Right lobe of liver (tissue), 6 donors: Measurements from ENCODE around the gene SSUH2. TPM values are rescaled to one million over a fixed set of nuclear protein-coding genes. Genes with fewer than 3 reads are reported as not detected.

Source experiments
- ATAC-seq, 4 donors: fragments of 200-7000 bp; cut with Tn5 transposase; one replicate each; pipeline ENCODE4 v1.9.1; 2020; ENCODE audit warnings: mild to moderate bottlenecking in 4 of 4, moderate library complexity in 4 of 4
- DNase-seq, 3 donors: peaks; one replicate each; pipeline ENCODE4 v3.0.0-alpha.2; 2020
- H3K27ac ChIP-seq, 3 donors: fragments of 200-600 bp; one replicate each; pipeline ENCODE4 v1.8.0; 2022
- H3K27me3 ChIP-seq, 2 donors: fragments of 200-600 bp; one replicate each; pipeline ENCODE4 v1.8.0; 2022
- H3K36me3 ChIP-seq, 4 donors: fragments of 200-600 bp; sonication (generic) in 1 of 4; one replicate each; pipeline versions ENCODE4 v1.5.1 to v1.8.0; 2017 to 2022; ENCODE audit warnings: control low read depth in 1 of 4
- H3K4me1 ChIP-seq, 4 donors: fragments of 200-600 bp; sonication (generic) in 1 of 4; one replicate each; pipeline versions ENCODE4 v1.5.1 to v1.8.0; 2017 to 2022; ENCODE audit warnings: control low read depth in 1 of 4
- H3K4me3 ChIP-seq, 3 donors: fragments of 200-600 bp; one replicate each; pipeline ENCODE4 v1.8.0; 2022
- H3K9me3 ChIP-seq, 4 donors: fragments of 200-600 bp; sonication (generic) in 1 of 4; one replicate each; pipeline versions ENCODE4 v1.5.1 to v1.8.0; 2017 to 2022; ENCODE audit warnings: control low read depth in 1 of 4
- POLR2A ChIP-seq: fragments of 450-650 bp; IDR thresholded peaks from one replicate; pipeline ENCODE4 v1.6.1; 2017; ENCODE audit warnings: antibody characterized with exemption, mild to moderate bottlenecking
- WGBS: methylation state at CpG from one replicate; pipeline ENCODE4 v1.1.6; 2018; ENCODE audit warnings: low coverage, low lambda C conversion rate; ENCODE audit not compliant: insufficient coverage; ENCODE audit errors: missing lambda C conversion rate; 5-methylcytosine and 5-hydroxymethylcytosine counted together
- intact Hi-C, 2 donors: fragments of 100-400 bp; cut with DNase I; formaldehyde crosslinking; loops; one replicate each; pipeline versions ENCODE4 v1.11.2 to v1.14.1; 2022
- total RNA-seq, 6 experiments: library from RNA; depleted of rRNA in 2 of 6; stranded (reverse); fragments of >200 nt in 2 of 6; fragmentation: NEBNext Ultra II Directional in 3 of 6; extraction: Animal tissue kit (Norgen Biotek cat#: 25700) in 3 of 6; gene quantifications; one replicate each; pipeline versions ENCODE4 v1.1.0 to v1.2.4, GENCODE V29; 2016 to 2023
- TF ChIP-seq, protein P1 (sequence below), 4 donors: fragments of 200-600 bp in 3 of 4; fragments of 450-650 bp in 1 of 4; IDR thresholded peaks; one replicate each; pipeline versions ENCODE4 v1.5.1 to v1.8.0; 2016 to 2022; ENCODE audit warnings: antibody characterized with exemption in 4 of 4, mild to moderate bottlenecking in 2 of 4
- donor health status: DM: no; HTN: yes; CAD: no.
- donor health status: DM: no; HTN: no; CAD: no.
- donor health status: DM: no; HTN: no; CAD: no.
- donor health status: DM: no; HTN: yes; CAD: no.
- donor health status: DM: no; HTN: yes; CAD: no.

Gene SSUH2
- total RNA-seq, 6 experiments from 2014 or later, result 0.09 to 2.0 (median 1.1) TPM; not detected in 1

DNA sequence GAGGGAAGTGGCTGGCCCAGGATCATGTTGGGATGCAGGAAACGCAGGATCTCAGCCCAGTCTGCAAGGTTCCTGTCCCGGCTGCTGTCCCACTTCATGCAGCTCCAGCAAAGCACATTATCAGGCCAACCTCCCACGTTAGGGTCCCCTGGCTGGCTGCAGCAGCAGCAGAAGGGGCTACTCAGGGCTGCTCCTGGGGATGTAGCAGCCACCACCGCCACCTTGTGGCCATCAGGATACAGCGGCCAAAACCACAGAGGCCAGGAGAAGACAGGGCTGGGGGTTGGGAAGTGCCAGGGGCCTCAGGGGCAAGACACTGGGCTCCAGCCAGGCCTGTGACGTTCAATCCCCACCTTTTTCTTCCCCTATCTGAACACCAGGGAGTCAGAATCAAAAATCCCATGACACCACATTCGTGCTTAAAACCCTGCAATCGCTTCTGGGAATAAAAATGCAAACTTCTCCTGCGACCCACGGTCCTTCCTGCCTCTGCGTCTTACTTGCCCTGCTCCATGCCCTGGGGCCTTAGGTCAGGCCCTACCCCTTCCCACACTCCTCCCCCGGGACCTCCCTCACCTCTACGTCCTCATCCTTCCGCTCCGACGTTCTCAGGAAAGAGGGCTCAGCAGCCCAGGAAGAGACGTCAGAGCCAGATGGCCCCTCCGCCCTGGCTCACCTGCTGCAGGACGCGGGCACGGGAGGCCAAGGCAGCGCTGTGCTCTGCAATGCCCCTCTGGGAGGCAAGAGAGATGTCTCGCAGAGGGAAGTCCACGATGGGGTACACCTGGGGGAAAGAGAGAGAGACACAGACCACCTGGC is 21.5 kb downstream of the SSUH2 start:
- Histone ChIP-seq H3K36me3 (no peaks in the 10 kb centered on the region), H3K27me3 (no peaks in the 10 kb centered on the region), H3K9me3 (no peaks in the 10 kb centered on the region), H3K4me3 (no peak overlapping the region), H3K27ac (no peak overlapping the region), H3K4me1 (no peaks in the 10 kb centered on the region)
- DNase-seq, result peak; percentile 63 to 66 (median 63)
- 30% methylated on average over 9 of the region's 24 CpGs for WGBS
- peak; percentile 82 to 93 (median 92) for ATAC-seq
- intact Hi-C loops, result loop anchor here (5.0 to 10.0 kb wide), 2 partner anchors 188 to 191 kb away; no protein-coding TSS in a partner anchor
- no peak for TF ChIP-seq POLR2A
- TF ChIP-seq, protein P1, sequence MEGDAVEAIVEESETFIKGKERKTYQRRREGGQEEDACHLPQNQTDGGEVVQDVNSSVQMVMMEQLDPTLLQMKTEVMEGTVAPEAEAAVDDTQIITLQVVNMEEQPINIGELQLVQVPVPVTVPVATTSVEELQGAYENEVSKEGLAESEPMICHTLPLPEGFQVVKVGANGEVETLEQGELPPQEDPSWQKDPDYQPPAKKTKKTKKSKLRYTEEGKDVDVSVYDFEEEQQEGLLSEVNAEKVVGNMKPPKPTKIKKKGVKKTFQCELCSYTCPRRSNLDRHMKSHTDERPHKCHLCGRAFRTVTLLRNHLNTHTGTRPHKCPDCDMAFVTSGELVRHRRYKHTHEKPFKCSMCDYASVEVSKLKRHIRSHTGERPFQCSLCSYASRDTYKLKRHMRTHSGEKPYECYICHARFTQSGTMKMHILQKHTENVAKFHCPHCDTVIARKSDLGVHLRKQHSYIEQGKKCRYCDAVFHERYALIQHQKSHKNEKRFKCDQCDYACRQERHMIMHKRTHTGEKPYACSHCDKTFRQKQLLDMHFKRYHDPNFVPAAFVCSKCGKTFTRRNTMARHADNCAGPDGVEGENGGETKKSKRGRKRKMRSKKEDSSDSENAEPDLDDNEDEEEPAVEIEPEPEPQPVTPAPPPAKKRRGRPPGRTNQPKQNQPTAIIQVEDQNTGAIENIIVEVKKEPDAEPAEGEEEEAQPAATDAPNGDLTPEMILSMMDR (IDR thresholded peaks at IDR 0.05), result peak; percentile 88 to 92 (median 89)

GRCh38 chr3:8621872-8622271 is 22.7 kb downstream of the SSUH2 start:
- TF ChIP-seq POLR2A, result no peak
- TF ChIP-seq, protein P1 (IDR thresholded peaks at IDR 0.05), result no peak
- no peaks in the 10 kb centered on the region for H3K9me3 ChIP-seq
- 73% methylated on average over 4 of the region's 4 CpGs for WGBS
- intact Hi-C loops, result loop anchor here (5.0 to 10.0 kb wide), 2 partner anchors 187 to 190 kb away; no protein-coding TSS in a partner anchor
- ATAC-seq, result no peak
- H3K27me3 ChIP-seq, result no peaks in the 10 kb centered on the region
- H3K27ac ChIP-seq, result no peak overlapping the region
- DNase-seq, result no peak
- H3K36me3 ChIP-seq, result no peaks in the 10 kb centered on the region
- H3K4me3 ChIP-seq, result no peak overlapping the region
- H3K4me1 ChIP-seq, result no peaks in the 10 kb centered on the region

- Histone ChIP-seq H3K4me1 (no peaks in the 10 kb centered on the region), H3K4me3 (no peak overlapping the region), H3K27me3 (no peaks in the 10 kb centered on the region), H3K9me3 (no peaks in the 10 kb centered on the region), H3K27ac (no peak overlapping the region), H3K36me3 (no peaks in the 10 kb centered on the region)
- TF ChIP-seq POLR2A, result no peak
- TF ChIP-seq, protein P1 (IDR thresholded peaks at IDR 0.05), result no peak
- no peak for ATAC-seq
- intact Hi-C loops, result loop anchor here (5.0 to 10.0 kb wide), 2 partner anchors 186 to 189 kb away; no protein-coding TSS in a partner anchor
- no CpG with 5 or more reads among the region's 3 CpGs for WGBS
- DNase-seq, result no peak
These were observed 23.5 kb downstream of the SSUH2 start for GRCh38 chr3:8621141-8621540.

DNA sequence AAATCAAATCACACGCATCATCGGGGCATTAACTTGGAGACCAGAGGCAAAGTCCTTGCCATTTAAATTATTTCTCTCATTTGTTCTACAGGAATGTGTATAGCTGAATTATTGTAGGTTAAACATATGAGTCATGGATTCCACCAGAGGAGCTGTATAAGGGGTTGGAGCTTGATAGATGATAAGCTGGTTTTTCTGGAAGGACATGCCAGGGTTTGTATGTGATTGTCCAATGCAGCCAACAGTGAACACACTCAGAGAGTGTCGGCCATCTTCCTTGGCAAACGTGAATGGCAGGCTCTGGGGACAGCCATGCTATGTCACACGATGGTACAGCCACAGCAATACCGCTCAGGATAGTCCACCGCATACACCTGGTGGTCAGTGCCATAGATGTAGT is 25.1 kb downstream of the SSUH2 start:
- H3K9me3 ChIP-seq, result no peaks in the 10 kb centered on the region
- no peaks in the 10 kb centered on the region for H3K4me1 ChIP-seq
- no peak overlapping the region for H3K4me3 ChIP-seq
- intact Hi-C loops, result no loop called here
- no peak overlapping the region for H3K27ac ChIP-seq
- no peak for TF ChIP-seq POLR2A
- 81% methylated on average over 4 of the region's 7 CpGs for WGBS
- no peaks in the 10 kb centered on the region for H3K27me3 ChIP-seq
- ATAC-seq, result no peak
- DNase-seq, result no peak
- no peaks in the 10 kb centered on the region for H3K36me3 ChIP-seq

DNA sequence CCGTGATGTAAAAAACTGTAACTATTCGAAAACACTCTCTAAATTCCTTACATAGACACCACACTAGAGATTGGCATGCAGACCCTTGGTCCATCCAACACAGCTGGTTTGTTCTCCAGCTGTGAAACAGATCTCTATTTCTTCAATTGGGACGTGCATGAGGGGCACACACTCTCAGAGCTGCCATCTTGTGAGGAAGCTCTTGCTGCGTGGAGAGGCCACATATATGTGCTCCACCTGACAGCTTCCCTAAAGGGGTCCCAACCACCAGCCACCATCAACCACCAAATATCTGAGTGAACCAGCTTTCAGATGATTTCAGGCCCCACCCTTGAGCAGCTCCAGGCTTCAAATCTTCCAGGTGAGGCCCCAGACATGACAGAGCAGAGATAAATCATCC is 25.6 kb downstream of the SSUH2 start:
- Histone ChIP-seq H3K4me3 (no peak overlapping the region), H3K27ac (no peak overlapping the region), H3K27me3 (no peaks in the 10 kb centered on the region), H3K4me1 (no peaks in the 10 kb centered on the region), H3K36me3 (no peaks in the 10 kb centered on the region), H3K9me3 (no peaks in the 10 kb centered on the region)
- WGBS, result no CpG with 5 or more reads among the region's 4 CpGs
- intact Hi-C loops, result no loop called here
- ATAC-seq (no peak), DNase-seq (no peak)
- TF ChIP-seq POLR2A, result no peak
- TF ChIP-seq, protein P1 (IDR thresholded peaks at IDR 0.05), result no peak
